Panc1 (cell line): ENCODE measurements around the gene PCMT1. TPM values are rescaled to one million over a fixed set of nuclear protein-coding genes. Genes with fewer than 3 reads are reported as not detected.

ENCODE experiments used
- ATAC-seq: fragments of 200-7000 bp; cut with Tn5 transposase; 2 replicates; pipeline ENCODE4 v1.9.1; 2020; ENCODE audit warnings: mild to moderate bottlenecking, moderate library complexity
- BruUV-seq: library from RNA; stranded (reverse); fragments of 400-500 nt; replicated peaks from 2 replicates; lab custom pipeline; 2021; lab: Mats Ljungman, UMichigan
- CTCF ChIA-PET: fragments of 300-600 bp; sonication (Branson Sonifier 250); formaldehyde crosslinking; loops from one replicate; lab custom pipeline; 2022; ENCODE audit warnings: antibody characterized with exemption; lab: Charles Lee
- POLR2A ChIA-PET: fragments of 300-600 bp; sonication (Branson Sonifier 250); formaldehyde crosslinking; loops from one replicate; lab custom pipeline; 2022; ENCODE audit warnings: antibody characterized with exemption; lab: Charles Lee
- DNase-seq: peaks from one replicate; pipeline ENCODE4 v3.0.0-alpha.2; 2010; ENCODE audit warnings: low read depth, low spot score
- H3K27ac ChIP-seq: 2 replicates; pipeline ENCODE4 v1.5.1; 2011; ENCODE audit warnings: mild to moderate bottlenecking, low read length, inconsistent platforms
- H3K27me3 ChIP-seq: fragments of 200-500 bp; sonication (Bioruptor generic); 2 replicates; pipeline ENCODE4 v1.6.0; 2014; ENCODE audit warnings: low read length, inconsistent platforms; ENCODE audit not compliant: control insufficient read depth, insufficient read depth
- H3K36me3 ChIP-seq: fragments of 200-500 bp; sonication (Bioruptor generic); 2 replicates; pipeline ENCODE4 v1.5.1; 2014; ENCODE audit warnings: inconsistent platforms, mild to moderate bottlenecking, low read length, moderate library complexity; ENCODE audit not compliant: control insufficient read depth, insufficient read depth
- H3K4me1 ChIP-seq: 2 replicates; pipeline ENCODE4 v1.5.1; 2011; ENCODE audit warnings: inconsistent platforms, mild to moderate bottlenecking, low read length, moderate library complexity; ENCODE audit not compliant: control insufficient read depth, insufficient read depth
- H3K4me3 ChIP-seq, 2 experiments: 2 replicates each; pipeline ENCODE4 v1.5.1; 2011 to 2012; ENCODE audit warnings: low read depth in 2 of 2, low read length in 2 of 2, mild to moderate bottlenecking in 2 of 2, inconsistent platforms in 1 of 2, moderate library complexity in 1 of 2
- H3K9me3 ChIP-seq: fragments of 200-500 bp; sonication (Bioruptor generic); 2 replicates; pipeline ENCODE4 v1.5.1; 2014; ENCODE audit warnings: low read depth, mild to moderate bottlenecking, inconsistent platforms, low read length, moderate library complexity; ENCODE audit not compliant: control insufficient read depth, insufficient read depth
- CTCF ChIP-seq: fragments of 450-650 bp; IDR thresholded peaks from 2 replicates; pipeline ENCODE4 v1.5.1; 2017; ENCODE audit warnings: mild to moderate bottlenecking
- POLR2AphosphoS5 ChIP-seq: IDR thresholded peaks from 2 replicates; pipeline ENCODE4 v1.6.1; 2012; ENCODE audit warnings: mild to moderate bottlenecking, low read depth, low read length, moderate library complexity
- REST ChIP-seq, 2 experiments: IDR thresholded peaks; 2 replicates each; pipeline ENCODE4 v1.6.1; 2011 to 2012; ENCODE audit warnings: low read depth in 2 of 2, control low read depth in 1 of 2, low read length in 1 of 2, mild to moderate bottlenecking in 1 of 2, moderate library complexity in 1 of 2; ENCODE audit not compliant: insufficient read depth in 1 of 2
- SIN3A ChIP-seq: IDR thresholded peaks from 2 replicates; pipeline ENCODE4 v1.6.1; 2012; ENCODE audit warnings: low read depth, mild to moderate bottlenecking, low read length, moderate library complexity, borderline replicate concordance; ENCODE audit not compliant: insufficient read depth
- TCF7L2 ChIP-seq: IDR thresholded peaks from 2 replicates; pipeline ENCODE4 v1.6.1; 2011; ENCODE audit warnings: mild to moderate bottlenecking, low read depth, low read length, inconsistent platforms
- in situ Hi-C: cut with HindIII; loops from 2 replicates; pipeline ENCODE4 v1.10.0; 2016; ENCODE audit warnings: low sequenced_read_pairs, low pct_unique_long_range_greater_than_20kb
- intact Hi-C: fragments of 100-400 bp; cut with micrococcal nuclease; formaldehyde crosslinking; loops from one replicate; pipeline ENCODE4 v1.10.0; 2022; ENCODE audit not compliant: unreplicated experiment
- total RNA-seq: library from RNA; stranded (reverse); gene quantifications from one replicate; pipeline ENCODE4 v1.2.1, GENCODE V29; 2021; ENCODE audit not compliant: unreplicated experiment

The PCMT1 gene
- total RNA-seq, 1 experiment from 2014 or later: 118 TPM

GRCh38 chr6:149761438-149761837 is 11.9 kb downstream of the PCMT1 start:
- no TSS peak for BruUV-seq
- intact Hi-C loops (no loop called here), in situ Hi-C loops (no loop called here)
- ChIA-PET CTCF (no interaction called here), POLR2A (no interaction called here)
- peaks cover 2% of the 10 kb centered on the region; the same call in 1 of the 2 replicates for H3K36me3 ChIP-seq
- H3K27me3 ChIP-seq: no peaks in the 10 kb centered on the region
- H3K9me3 ChIP-seq: peaks cover 6% of the 10 kb centered on the region; the same call in 1 of the 2 replicates
- TF ChIP-seq REST (IDR thresholded peaks at IDR 0.05; ENCODE audit: insufficient read depth in 1 of 2, low read depth in 2 of 2, low read length in 1 of 2): no peak
- TF ChIP-seq TCF7L2: no peak
- no peak for TF ChIP-seq CTCF
- TF ChIP-seq SIN3A: no peak
- TF ChIP-seq POLR2AphosphoS5: no peak
- ATAC-seq (no peak), DNase-seq (no peak)
- H3K4me1 ChIP-seq: peaks cover 1% of the 10 kb centered on the region; the same call in 1 of the 2 replicates
- H3K4me3 ChIP-seq: no peak overlapping the region
- H3K27ac ChIP-seq: no peak overlapping the region

- TSS peak; percentile 54 for BruUV-seq
- in situ Hi-C loops: no loop called here
- Histone ChIP-seq H3K4me3 (no peak overlapping the region), H3K27ac (no peak overlapping the region), H3K9me3 (peaks cover 7% of the 10 kb centered on the region; the same call in 1 of the 2 replicates), H3K27me3 (no peaks in the 10 kb centered on the region), H3K4me1 (peaks cover 12% of the 10 kb centered on the region; the same call in 1 of the 2 replicates), H3K36me3 (peaks cover 2% of the 10 kb centered on the region; the same call in 1 of the 2 replicates)
- TF ChIP-seq CTCF (no peak), REST (IDR thresholded peaks at IDR 0.05; ENCODE audit: insufficient read depth in 1 of 2, low read depth in 2 of 2, low read length in 1 of 2) (no peak), POLR2AphosphoS5 (no peak), TCF7L2 (no peak), SIN3A (no peak)
- ATAC-seq: no peak
- POLR2A ChIA-PET: no interaction called here
- intact Hi-C loops: no loop called here
- CTCF ChIA-PET: no interaction called here
- DNase-seq: no peak
Observed at GRCh38 chr6:149763866-149764265, 14.3 kb downstream of the PCMT1 start.
